ENCODE data around the gene LRRD1.
"Not testable (repeated sequence)": the region's sequence is repeated elsewhere in the genome, so short reads cannot be mapped to it uniquely, and the experiment has no call there.

LRRD1 gene

GRCh38 chr7:92116949-92117348 lies 62.0 kb downstream of the LRRD1 start:
- H3K27ac ChIP-seq (ENCODE audit: low read depth, low read length, severe bottlenecking), result no peak overlapping the region
- peaks cover 69% of the 10 kb centered on the region for H3K36me3 ChIP-seq (ENCODE audit: control insufficient read depth, insufficient read depth, low read length)
- no peaks in the 10 kb centered on the region for H3K4me1 ChIP-seq (ENCODE audit: control insufficient read depth, insufficient read depth, low read length, poor library complexity, severe bottlenecking)
- no CpG with 5 or more reads among the region's 3 CpGs for WGBS, 2 experiments (ENCODE audit: insufficient coverage in 2 of 2)
- no peak overlapping the region for H3K4me3 ChIP-seq (ENCODE audit: extremely low read depth, insufficient read depth, low read length, poor library complexity, severe bottlenecking)
- H3K9me3 ChIP-seq (ENCODE audit: control insufficient read depth, low read length), result no peaks in the 10 kb centered on the region

DNA sequence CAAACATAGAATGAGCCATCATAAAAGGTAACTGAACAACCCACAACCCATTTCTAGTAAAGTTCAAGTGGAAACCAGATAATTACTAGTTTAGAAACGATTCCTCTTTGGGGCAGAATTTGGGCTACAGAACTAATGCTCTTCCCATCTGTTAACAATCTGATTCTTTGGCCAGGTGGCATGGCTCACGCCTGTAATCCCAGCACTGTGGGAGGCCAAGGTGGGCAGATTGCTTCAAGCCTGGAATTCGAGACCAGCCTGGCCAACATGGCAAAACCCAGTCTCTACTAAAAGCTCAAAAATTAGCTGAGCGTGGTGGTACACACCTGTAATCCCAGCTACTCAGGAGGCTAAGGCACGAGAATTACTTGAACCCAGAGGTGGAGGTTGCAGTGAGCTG lies 63.1 kb downstream of the LRRD1 start:
- Histone ChIP-seq H3K4me3 (ENCODE audit: extremely low read depth, insufficient read depth, low read length, poor library complexity, severe bottlenecking) (no peak overlapping the region), H3K9me3 (ENCODE audit: control insufficient read depth, low read length) (no peaks in the 10 kb centered on the region), H3K4me1 (ENCODE audit: control insufficient read depth, insufficient read depth, low read length, poor library complexity, severe bottlenecking) (no peaks in the 10 kb centered on the region), H3K27ac (ENCODE audit: low read depth, low read length, severe bottlenecking) (no peak overlapping the region), H3K36me3 (ENCODE audit: control insufficient read depth, insufficient read depth, low read length) (peaks cover 68% of the 10 kb centered on the region)
- 91 to 98% methylated on average over 4 to 5 of the region's 5 CpGs for WGBS, 2 experiments (ENCODE audit: insufficient coverage in 2 of 2)

DNA sequence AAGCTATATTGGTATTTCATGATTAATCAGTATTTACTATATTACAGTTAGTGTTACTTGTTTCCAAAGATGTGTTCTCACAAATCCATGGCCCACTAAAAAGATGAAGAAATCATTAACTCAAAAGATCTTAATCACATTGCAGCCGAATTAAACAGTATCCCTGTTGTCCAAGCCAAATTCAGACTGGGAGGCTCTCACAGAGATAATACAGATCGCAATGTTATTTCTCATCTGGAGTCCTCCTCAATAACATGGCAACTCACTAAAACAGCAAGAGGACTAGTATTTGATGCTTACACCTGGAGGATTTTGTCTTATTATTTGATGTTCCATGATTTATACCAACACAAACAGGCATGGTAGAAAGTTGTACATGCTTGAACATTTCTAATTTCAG lies 68.1 kb downstream of the LRRD1 start:
- WGBS, 2 experiments (ENCODE audit: insufficient coverage in 2 of 2), result 100% methylated on average over 1 of the region's 2 CpGs; no CpG with 5 or more reads in 1 of the 2 experiments
- H3K36me3 ChIP-seq (ENCODE audit: control insufficient read depth, insufficient read depth, low read length), result peaks cover 44% of the 10 kb centered on the region

GRCh38 chr7:92108821-92109220 lies 70.1 kb downstream of the LRRD1 start:
- H3K36me3 ChIP-seq (ENCODE audit: control insufficient read depth, insufficient read depth, low read length), result peaks cover 32% of the 10 kb centered on the region
- no peak overlapping the region for H3K4me3 ChIP-seq (ENCODE audit: extremely low read depth, insufficient read depth, low read length, poor library complexity, severe bottlenecking)
- H3K4me1 ChIP-seq (ENCODE audit: control insufficient read depth, insufficient read depth, low read length, poor library complexity, severe bottlenecking), result no peaks in the 10 kb centered on the region
- 93 to 97% methylated on average over 4 of the region's 8 CpGs for WGBS, 2 experiments (ENCODE audit: insufficient coverage in 2 of 2)
- no peaks in the 10 kb centered on the region for H3K9me3 ChIP-seq (ENCODE audit: control insufficient read depth, low read length)
- H3K27ac ChIP-seq (ENCODE audit: low read depth, low read length, severe bottlenecking), result no peak overlapping the region

More for the DNA sequence above, 68.1 kb downstream of the LRRD1 start:
- Histone ChIP-seq H3K4me3 (ENCODE audit: extremely low read depth, insufficient read depth, low read length, poor library complexity, severe bottlenecking) (no peak overlapping the region), H3K4me1 (ENCODE audit: control insufficient read depth, insufficient read depth, low read length, poor library complexity, severe bottlenecking) (no peaks in the 10 kb centered on the region), H3K9me3 (ENCODE audit: control insufficient read depth, low read length) (no peaks in the 10 kb centered on the region), H3K27ac (ENCODE audit: low read depth, low read length, severe bottlenecking) (no peak overlapping the region)

DNA sequence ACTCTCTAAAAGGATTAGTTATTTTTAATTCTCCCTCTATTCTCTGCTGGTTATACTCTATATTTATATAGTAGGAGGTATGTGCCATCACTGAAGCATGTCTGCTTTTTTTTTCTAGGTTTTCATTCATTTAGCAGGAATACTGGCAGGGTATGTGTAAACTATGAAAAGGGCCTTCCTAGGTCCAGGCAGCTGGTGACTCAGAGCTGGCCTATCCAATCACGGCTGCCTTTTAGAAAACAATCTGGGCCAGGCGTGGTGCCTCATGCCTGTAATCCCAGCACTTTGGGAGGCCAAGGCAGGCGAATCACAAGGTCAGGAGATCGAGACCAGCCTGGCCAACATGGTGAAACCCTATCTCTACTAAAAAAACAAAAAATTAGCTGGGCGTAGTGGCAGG lies 76.1 kb downstream of the LRRD1 start:
- H3K4me1 ChIP-seq (ENCODE audit: control insufficient read depth, insufficient read depth, low read length, poor library complexity, severe bottlenecking); H3K27ac ChIP-seq (ENCODE audit: low read depth, low read length, severe bottlenecking); H3K4me3 ChIP-seq (ENCODE audit: extremely low read depth, insufficient read depth, low read length, poor library complexity, severe bottlenecking); H3K9me3 ChIP-seq (ENCODE audit: control insufficient read depth, low read length): not testable (repeated sequence)
- 86 to 100% methylated on average over 4 to 5 of the region's 5 CpGs for WGBS, 2 experiments (ENCODE audit: insufficient coverage in 2 of 2)
- H3K36me3 ChIP-seq (ENCODE audit: control insufficient read depth, insufficient read depth, low read length), result peaks cover 50% of the 10 kb centered on the region

DNA sequence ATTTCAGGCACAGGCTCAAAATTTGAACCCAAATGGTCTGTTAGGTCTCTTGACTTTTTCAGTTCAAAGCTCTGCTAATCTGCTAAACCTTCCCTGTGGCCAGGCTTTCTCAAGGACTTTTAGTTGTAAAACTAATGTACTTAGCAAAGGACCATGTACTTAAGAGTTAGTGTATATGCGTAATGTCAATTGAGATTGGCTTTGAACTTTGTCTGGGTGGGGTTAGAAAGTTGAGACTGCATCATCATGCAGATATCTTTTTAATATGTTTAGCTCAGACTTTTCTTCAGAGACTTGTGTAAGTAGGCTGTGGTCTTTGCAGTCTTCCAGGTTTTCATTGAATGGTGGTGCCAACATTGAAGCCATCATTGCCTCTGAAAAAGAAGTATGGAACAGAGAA lies 78.4 kb downstream of the LRRD1 start:
- H3K4me3 ChIP-seq (ENCODE audit: extremely low read depth, insufficient read depth, low read length, poor library complexity, severe bottlenecking), result no peak overlapping the region
- WGBS, 2 experiments (ENCODE audit: insufficient coverage in 2 of 2), result 88 to 100% methylated on average over 1 of the region's 1 CpG
- peaks cover 69% of the 10 kb centered on the region for H3K36me3 ChIP-seq (ENCODE audit: control insufficient read depth, insufficient read depth, low read length)

DNA sequence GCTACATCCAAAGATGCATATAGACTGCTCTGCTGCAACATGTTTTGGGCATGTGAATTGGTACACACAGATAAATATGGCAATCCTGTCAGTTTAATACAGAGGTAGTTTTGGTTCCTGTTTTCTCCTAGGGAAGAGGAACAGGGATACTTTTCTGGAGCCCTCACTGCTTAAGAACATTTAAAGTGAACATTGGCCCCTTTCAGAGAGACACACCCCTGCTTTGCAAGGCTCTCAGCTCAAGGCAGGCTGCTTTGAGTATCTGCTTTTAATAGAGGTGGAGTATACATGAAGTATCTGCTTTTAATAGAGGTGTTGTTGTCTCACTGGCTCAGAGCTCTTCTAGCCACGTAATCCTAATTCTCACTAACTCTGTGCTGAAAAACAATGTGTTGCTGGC lies 83.6 kb downstream of the LRRD1 start:
- no peaks in the 10 kb centered on the region for H3K4me1 ChIP-seq (ENCODE audit: control insufficient read depth, insufficient read depth, low read length, poor library complexity, severe bottlenecking)
- 100% methylated on average over 1 of the region's 1 CpG for WGBS, 2 experiments (ENCODE audit: insufficient coverage in 2 of 2)
- no peak overlapping the region for H3K27ac ChIP-seq (ENCODE audit: low read depth, low read length, severe bottlenecking)
- H3K36me3 ChIP-seq (ENCODE audit: control insufficient read depth, insufficient read depth, low read length), result peaks cover 53% of the 10 kb centered on the region
- H3K4me3 ChIP-seq (ENCODE audit: extremely low read depth, insufficient read depth, low read length, poor library complexity, severe bottlenecking), result no peak overlapping the region
- no peaks in the 10 kb centered on the region for H3K9me3 ChIP-seq (ENCODE audit: control insufficient read depth, low read length)

More for the DNA sequence above, 78.4 kb downstream of the LRRD1 start:
- H3K4me1 ChIP-seq (ENCODE audit: control insufficient read depth, insufficient read depth, low read length, poor library complexity, severe bottlenecking), result no peaks in the 10 kb centered on the region
- H3K9me3 ChIP-seq (ENCODE audit: control insufficient read depth, low read length), result no peaks in the 10 kb centered on the region
- H3K27ac ChIP-seq (ENCODE audit: low read depth, low read length, severe bottlenecking), result no peak overlapping the region
